IPS-18a (cell line): ENCODE results near the gene PROX2.

Experiments used
- H3K27ac ChIP-seq: one replicate; pipeline ENCODE4 v1.5.1; 2013; ENCODE audit warnings: low read length
- H3K27me3 ChIP-seq: one replicate; pipeline ENCODE4 v1.6.1; 2013; ENCODE audit warnings: mild to moderate bottlenecking, low read length; ENCODE audit not compliant: control insufficient read depth, insufficient read depth
- H3K36me3 ChIP-seq: one replicate; pipeline ENCODE4 v1.6.1; 2013; ENCODE audit warnings: low read depth, low read length; ENCODE audit not compliant: control insufficient read depth
- H3K4me1 ChIP-seq: one replicate; pipeline ENCODE4 v1.6.1; 2013; ENCODE audit warnings: low read depth, low read length; ENCODE audit not compliant: control insufficient read depth
- H3K4me3 ChIP-seq: one replicate; pipeline ENCODE4 v1.5.1; 2013; ENCODE audit warnings: low read length
- H3K9ac ChIP-seq: one replicate; pipeline ENCODE4 v1.6.1; 2013; ENCODE audit warnings: mild to moderate bottlenecking, low read length, moderate library complexity
- H3K9me3 ChIP-seq: one replicate; pipeline ENCODE4 v1.6.1; 2013; ENCODE audit warnings: low read depth, low read length; ENCODE audit not compliant: control insufficient read depth

The PROX2 gene

DNA sequence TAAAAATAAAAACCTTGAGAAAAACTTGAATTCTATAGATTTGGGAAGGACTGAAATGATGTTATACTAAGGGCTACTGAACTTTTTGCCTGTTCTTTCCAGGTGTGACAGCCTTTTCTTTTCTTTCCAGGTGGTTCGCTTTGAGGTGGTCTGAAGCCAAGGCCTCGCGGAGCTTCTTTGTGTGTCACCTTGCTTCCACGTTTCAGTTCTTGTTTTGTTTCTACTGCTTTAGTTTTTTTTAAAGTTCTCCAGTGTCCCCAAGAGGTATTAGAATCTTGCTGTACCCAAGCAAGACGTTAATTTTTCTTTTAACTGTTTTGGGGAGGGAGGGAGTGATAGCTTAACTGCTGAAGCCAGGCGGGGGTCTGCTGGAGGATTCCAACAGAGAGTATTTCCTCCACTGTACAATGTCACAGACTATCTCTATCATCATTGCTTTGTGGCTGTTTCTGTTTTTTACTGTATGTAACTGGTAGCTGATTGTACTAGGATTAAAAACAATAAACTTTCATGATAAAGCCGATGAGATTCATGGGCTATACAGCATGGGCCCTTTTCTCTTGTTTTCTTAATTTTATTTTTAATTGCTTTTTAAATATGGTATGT, 40.2 kb downstream of the PROX2 start:
- H3K36me3 ChIP-seq: peaks cover 23% of the 10 kb centered on the region
- no peaks in the 10 kb centered on the region for H3K4me1 ChIP-seq
- no peak overlapping the region for H3K27ac ChIP-seq
- no peak overlapping the region for H3K9ac ChIP-seq
- H3K9me3 ChIP-seq: no peaks in the 10 kb centered on the region
- H3K27me3 ChIP-seq: no peaks in the 10 kb centered on the region
- H3K4me3 ChIP-seq: no peak overlapping the region

DNA sequence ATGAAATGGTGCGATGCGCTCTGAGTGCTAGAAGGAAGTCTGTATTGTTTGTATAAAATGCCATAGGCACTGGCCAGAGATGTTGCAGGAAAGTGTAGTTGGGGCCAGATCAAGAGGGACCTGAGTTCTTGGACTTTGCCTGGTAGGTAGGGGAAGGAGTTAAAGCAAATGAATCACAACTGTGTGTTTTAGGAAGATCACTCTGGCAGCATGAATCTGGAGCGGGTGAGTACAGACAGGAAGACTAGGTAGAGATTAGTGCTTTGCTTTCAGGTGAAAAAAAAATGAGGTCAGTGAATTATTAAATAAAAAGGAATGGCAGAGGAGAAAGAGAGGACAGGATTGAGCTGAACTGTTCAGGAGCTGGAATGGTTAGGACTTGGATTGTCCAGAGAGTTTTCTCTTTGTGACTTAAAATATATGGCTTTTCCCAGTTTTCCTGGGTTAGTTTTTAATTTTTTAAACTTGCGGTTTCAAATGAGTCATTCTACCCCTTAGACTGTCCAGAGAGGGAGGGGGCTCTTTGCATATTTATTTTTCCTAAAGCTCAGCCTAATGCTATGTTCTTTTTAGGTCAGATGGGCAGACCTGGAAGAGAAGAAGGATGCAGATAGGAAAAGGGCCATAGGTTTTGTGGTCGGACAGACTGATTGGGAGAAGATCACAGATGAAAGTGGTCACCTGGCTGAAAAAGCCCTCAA, 41.1 kb downstream of the PROX2 start:
- H3K4me1 ChIP-seq: no peaks in the 10 kb centered on the region
- H3K27me3 ChIP-seq: no peaks in the 10 kb centered on the region
- H3K4me3 ChIP-seq: no peak overlapping the region
- H3K27ac ChIP-seq: no peak overlapping the region
- no peaks in the 10 kb centered on the region for H3K9me3 ChIP-seq
- peaks cover 32% of the 10 kb centered on the region for H3K36me3 ChIP-seq
- H3K9ac ChIP-seq: no peak overlapping the region

DNA sequence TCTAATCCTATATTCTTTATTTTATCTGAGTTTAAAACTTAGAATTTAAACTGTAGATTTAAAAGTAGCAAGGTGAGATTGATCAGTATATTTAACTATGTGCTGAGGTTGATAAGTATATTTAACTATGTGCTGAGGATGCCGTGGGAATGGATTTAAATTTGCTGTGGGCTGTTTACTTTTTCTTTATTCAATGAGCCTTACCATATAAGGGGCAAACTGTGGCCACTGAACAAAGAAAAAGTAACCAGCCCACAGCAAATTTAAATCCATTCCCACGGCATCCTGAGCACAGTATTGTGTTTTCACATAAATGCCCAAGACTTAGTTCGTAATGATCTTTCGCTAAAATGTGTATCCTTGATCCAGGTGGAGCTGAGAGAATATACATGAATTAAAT, 43.1 kb downstream of the PROX2 start:
- Histone ChIP-seq H3K4me3 (no peak overlapping the region), H3K36me3 (peaks cover 42% of the 10 kb centered on the region), H3K4me1 (no peaks in the 10 kb centered on the region), H3K9ac (no peak overlapping the region), H3K9me3 (no peaks in the 10 kb centered on the region), H3K27me3 (no peaks in the 10 kb centered on the region), H3K27ac (no peak overlapping the region)

DNA sequence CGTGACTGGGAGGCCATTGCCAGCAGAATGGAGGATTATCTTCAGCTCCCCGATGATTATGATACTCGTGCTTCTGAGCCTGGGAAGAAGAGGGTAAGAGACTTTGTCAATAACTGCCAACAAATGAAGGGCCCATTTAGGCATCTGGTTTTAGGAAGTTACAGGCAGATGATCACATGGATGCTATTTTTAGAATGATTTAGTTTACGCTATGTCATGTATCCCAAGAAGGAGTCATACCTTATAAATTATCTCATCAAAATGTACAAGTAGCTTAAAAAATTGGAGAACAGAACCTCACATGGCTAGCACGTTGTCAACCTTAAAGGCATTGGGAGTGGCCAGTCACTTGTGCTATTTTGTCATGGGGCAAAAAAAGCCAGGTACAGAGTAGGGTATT, 46.7 kb downstream of the PROX2 start:
- Histone ChIP-seq H3K4me3 (no peak overlapping the region), H3K9me3 (no peaks in the 10 kb centered on the region), H3K9ac (no peak overlapping the region), H3K27ac (no peak overlapping the region), H3K4me1 (no peaks in the 10 kb centered on the region), H3K36me3 (peaks cover 27% of the 10 kb centered on the region), H3K27me3 (no peaks in the 10 kb centered on the region)

GRCh38 chr14:74826574-74826973, 49.4 kb downstream of the PROX2 start:
- H3K36me3 ChIP-seq: peaks cover 49% of the 10 kb centered on the region
- no peaks in the 10 kb centered on the region for H3K27me3 ChIP-seq
- no peaks in the 10 kb centered on the region for H3K4me1 ChIP-seq
- no peak overlapping the region for H3K4me3 ChIP-seq
- no peak overlapping the region for H3K9ac ChIP-seq
- no peaks in the 10 kb centered on the region for H3K9me3 ChIP-seq
- no peak overlapping the region for H3K27ac ChIP-seq
